Measurements from ENCODE around the gene FBXL7.

FBXL7 gene

GRCh38 chr5:15620501-15620900 is 120.5 kb downstream of the FBXL7 start:
- TF ChIP-seq CTCF (conservative IDR thresholded peaks at IDR 0.05; ENCODE audit: low read depth) = no peak
- POLR2A ChIA-PET (ENCODE audit: low non-redundant PET) = no interaction called here
- H3K27ac ChIP-seq = no peak overlapping the region
- CTCF ChIA-PET = no interaction called here
- no peak for DNase-seq (ENCODE audit: low spot score)

GRCh38 chr5:15621094-15621493 is 121.1 kb downstream of the FBXL7 start:
- no peak for DNase-seq (ENCODE audit: low spot score)
- ChIA-PET POLR2A (ENCODE audit: low non-redundant PET) (no interaction called here), CTCF (no interaction called here)
- H3K27ac ChIP-seq = no peak overlapping the region
- TF ChIP-seq CTCF (conservative IDR thresholded peaks at IDR 0.05; ENCODE audit: low read depth) = no peak

DNA sequence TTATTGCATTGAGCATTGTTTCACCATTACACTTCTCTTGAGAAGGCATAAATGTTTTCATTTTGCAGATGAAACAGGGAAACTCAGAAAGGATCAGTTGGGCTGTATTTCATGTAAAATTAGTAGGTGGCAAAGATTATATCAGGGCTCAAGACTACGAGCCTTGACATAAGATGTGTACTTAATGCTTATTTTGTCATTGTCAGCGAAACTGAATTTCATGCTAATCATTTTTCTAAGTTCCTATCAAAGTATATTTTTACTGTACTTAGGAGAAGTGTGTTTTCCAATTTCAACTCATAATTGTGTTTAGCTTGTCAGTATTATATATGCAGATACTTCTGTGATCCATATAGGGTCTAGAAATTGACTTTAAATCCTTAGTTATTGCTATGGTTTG is 123.8 kb downstream of the FBXL7 start:
- POLR2A ChIA-PET (ENCODE audit: low non-redundant PET) = no interaction called here
- TF ChIP-seq CTCF (conservative IDR thresholded peaks at IDR 0.05; ENCODE audit: low read depth) = no peak
- DNase-seq (ENCODE audit: low spot score) = no peak
- H3K27ac ChIP-seq = no peak overlapping the region
- CTCF ChIA-PET = no interaction called here

- H3K27ac ChIP-seq = no peak overlapping the region
- no peak for DNase-seq (ENCODE audit: low spot score)
- CTCF ChIA-PET = no interaction called here
- POLR2A ChIA-PET (ENCODE audit: low non-redundant PET) = no interaction called here
- TF ChIP-seq CTCF (conservative IDR thresholded peaks at IDR 0.05; ENCODE audit: low read depth) = no peak
These were observed 127.1 kb downstream of the FBXL7 start for GRCh38 chr5:15627109-15627508.

DNA sequence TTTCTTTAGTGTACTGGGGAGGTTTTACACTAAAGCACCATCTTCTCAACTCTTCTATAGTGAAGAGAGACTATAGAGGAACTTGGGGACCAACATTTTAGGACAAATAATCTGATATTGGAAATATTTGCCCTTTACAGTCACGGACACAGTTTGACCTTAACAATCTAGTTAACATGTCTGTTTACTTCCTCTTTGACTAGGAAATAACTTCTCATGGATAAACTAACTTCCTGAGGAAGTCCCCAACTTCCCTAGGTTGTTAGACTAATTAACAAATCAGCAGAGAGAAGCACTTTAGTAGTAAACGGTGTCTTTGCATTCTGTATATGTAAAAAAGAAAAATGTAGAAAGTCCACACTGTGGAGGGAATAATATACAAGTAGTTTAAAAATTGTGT is 127.7 kb downstream of the FBXL7 start:
- no peak overlapping the region for H3K27ac ChIP-seq
- CTCF ChIA-PET = no interaction called here
- POLR2A ChIA-PET (ENCODE audit: low non-redundant PET) = no interaction called here
- DNase-seq (ENCODE audit: low spot score) = no peak
- TF ChIP-seq CTCF (conservative IDR thresholded peaks at IDR 0.05; ENCODE audit: low read depth) = no peak

DNA sequence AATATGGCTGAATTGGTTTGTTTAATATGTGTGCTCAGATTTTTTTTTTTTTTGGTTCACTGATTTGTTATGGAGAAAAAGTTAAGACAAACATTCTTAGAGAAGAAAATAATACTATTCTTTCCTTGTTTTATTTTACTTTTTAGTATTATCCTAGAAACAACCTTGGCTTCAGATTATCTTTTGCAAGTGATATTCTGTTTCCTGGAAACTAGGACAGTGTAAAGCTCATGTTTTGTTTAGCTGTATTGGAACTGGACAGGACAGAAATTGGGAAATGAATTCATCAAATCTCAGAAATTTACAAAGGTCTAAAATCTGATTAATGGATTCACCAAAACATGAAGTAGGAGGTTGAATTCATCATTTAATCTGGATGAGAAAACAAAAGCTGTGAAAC is 130.5 kb downstream of the FBXL7 start:
- CTCF ChIA-PET = interaction anchor here (0.6 kb wide), 1 partner anchor 19 kb away, joined by 3 read pairs; no protein-coding TSS in a partner anchor
- no peak for TF ChIP-seq CTCF (conservative IDR thresholded peaks at IDR 0.05; ENCODE audit: low read depth)
- no peak for DNase-seq (ENCODE audit: low spot score)
- no peak overlapping the region for H3K27ac ChIP-seq
- POLR2A ChIA-PET (ENCODE audit: low non-redundant PET) = no interaction called here
